Endothelial cell of umbilical vein (primary cell): ENCODE results near the gene PAQR4. TPM values are rescaled to one million over a fixed set of nuclear protein-coding genes. Genes with fewer than 3 reads are reported as not detected.

Experiments used
- BruUV-seq: library from RNA; stranded (reverse); fragments of 400-500 nt; replicated peaks from 2 replicates; lab custom pipeline; 2021; lab: Mats Ljungman, UMichigan
- CTCF ChIA-PET: fragments of 300-600, 350-600 bp; sonication (Branson Sonifier 250); formaldehyde crosslinking; loops from one replicate; lab custom pipeline; 2021; ENCODE audit warnings: antibody characterized with exemption, inconsistent platforms; lab: Charles Lee
- POLR2A ChIA-PET: fragments of 300-600, 350-600 bp; sonication (Branson Sonifier 250); formaldehyde crosslinking; loops from one replicate; lab custom pipeline; 2021; ENCODE audit warnings: antibody characterized with exemption, inconsistent platforms; lab: Charles Lee
- DNase-seq: peaks from one replicate; pipeline ENCODE4 v3.0.0-alpha.2; 2011; ENCODE audit warnings: low read depth, low spot score
- FAIRE-seq: peaks from 2 replicates; lab custom pipeline; 2011; peaks lifted over from hg19 to GRCh38; lab: Jason Lieb, UNC
- H2AFZ ChIP-seq: 2 replicates; pipeline ENCODE4 v1.6.0; 2012; ENCODE audit warnings: low read depth, low read length, control low read depth, inconsistent platforms
- H3K27ac ChIP-seq: 2 replicates; pipeline ENCODE4 v1.5.1; 2011; ENCODE audit warnings: low read depth, mild to moderate bottlenecking, control low read depth, low read length, moderate library complexity; ENCODE audit not compliant: insufficient read depth
- H3K27me3 ChIP-seq, 2 experiments: 2 replicates each; pipeline versions ENCODE4 v1.6.0 to v1.6.1; 2011; ENCODE audit warnings: low read length in 2 of 2, mixed read lengths in 1 of 2; ENCODE audit not compliant: control insufficient read depth in 2 of 2, insufficient read depth in 2 of 2
- H3K36me3 ChIP-seq, 2 experiments: 2 replicates in 1 of 2; 3 replicates in 1 of 2; pipeline ENCODE4 v1.5.1; 2011; ENCODE audit warnings: low read length in 2 of 2, mild to moderate bottlenecking in 1 of 2, moderate library complexity in 1 of 2; ENCODE audit not compliant: control insufficient read depth in 2 of 2, insufficient read depth in 2 of 2; ENCODE audit errors: extremely low read depth in 1 of 2
- H3K4me1 ChIP-seq: 3 replicates; pipeline ENCODE4 v1.5.1; 2011; ENCODE audit warnings: mild to moderate bottlenecking, low read length; ENCODE audit not compliant: control insufficient read depth, insufficient read depth; ENCODE audit errors: extremely low read depth
- H3K4me2 ChIP-seq: 2 replicates; pipeline ENCODE4 v1.6.1; 2011; ENCODE audit warnings: low read length, control low read depth, mixed read lengths; ENCODE audit not compliant: insufficient read depth
- H3K4me3 ChIP-seq, 3 experiments: fragments of 200-600 bp in 1 of 3; sonication (generic), shearing (Covaris generic) in 1 of 3; replicated peaks in 1 of 3; 2 replicates each; pipeline ENCODE4 v1.5.1; 2011 to 2016; ENCODE audit warnings: control low read depth in 3 of 3, low read length in 3 of 3, mild to moderate bottlenecking in 2 of 3, inconsistent platforms in 1 of 3, low read depth in 1 of 3, moderate library complexity in 1 of 3; ENCODE audit not compliant: insufficient read depth in 1 of 3
- H3K79me2 ChIP-seq: 2 replicates; pipeline ENCODE4 v1.6.0; 2012; ENCODE audit warnings: low read length, inconsistent platforms; ENCODE audit not compliant: control insufficient read depth, insufficient read depth
- H3K9ac ChIP-seq: replicated peaks from 2 replicates; pipeline ENCODE3; 2011; ENCODE audit warnings: low read length, control low read depth; ENCODE audit not compliant: insufficient read depth; ENCODE audit errors: extremely low read depth
- H3K9me1 ChIP-seq: replicated peaks from 3 replicates; pipeline ENCODE4 v1.6.0; 2011; ENCODE audit warnings: mild to moderate bottlenecking, low read length; ENCODE audit not compliant: control insufficient read depth, insufficient read depth; ENCODE audit errors: extremely low read depth
- H3K9me3 ChIP-seq: replicated peaks from 2 replicates; pipeline ENCODE4 v1.5.1; 2012; ENCODE audit warnings: low read length, inconsistent platforms; ENCODE audit not compliant: control insufficient read depth, insufficient read depth
- H4K20me1 ChIP-seq: replicated peaks from 2 replicates; pipeline ENCODE3; 2011; ENCODE audit warnings: mild to moderate bottlenecking, low read length; ENCODE audit not compliant: control insufficient read depth, insufficient read depth; ENCODE audit errors: extremely low read depth
- CTCF ChIP-seq, 2 donors: IDR thresholded peaks; 1 replicate in 1 of 2; 2 replicates in 1 of 2; pipeline ENCODE4 v1.5.1; 2011; ENCODE audit warnings: low read length in 2 of 2, mild to moderate bottlenecking in 2 of 2, moderate library complexity in 2 of 2, control low read depth in 1 of 2, inconsistent platforms in 1 of 2, low read depth in 1 of 2; ENCODE audit not compliant: insufficient read depth in 1 of 2; ENCODE audit errors: extremely low read depth in 1 of 2
- EZH2 ChIP-seq: IDR thresholded peaks from 2 replicates; pipeline ENCODE4 v1.6.1; 2012; ENCODE audit warnings: borderline replicate concordance, low read depth, mild to moderate bottlenecking, moderate library complexity, low read length, inconsistent platforms; ENCODE audit not compliant: severe bottlenecking
- FOS ChIP-seq: IDR thresholded peaks from 2 replicates; pipeline ENCODE4 v1.6.1; 2011; ENCODE audit warnings: mild to moderate bottlenecking, low read length, moderate library complexity, borderline replicate concordance; ENCODE audit not compliant: insufficient read depth
- GATA2 ChIP-seq: IDR thresholded peaks from 2 replicates; pipeline ENCODE4 v1.7.0; 2011; ENCODE audit warnings: low read depth, mild to moderate bottlenecking, moderate library complexity, mixed read lengths, low read length; ENCODE audit not compliant: insufficient read length, insufficient read depth
- JUN ChIP-seq: IDR thresholded peaks from 2 replicates; pipeline ENCODE4 v1.6.1; 2011; ENCODE audit warnings: borderline replicate concordance, low read depth; ENCODE audit not compliant: insufficient read length, insufficient read depth
- MAX ChIP-seq: IDR thresholded peaks from 2 replicates; pipeline ENCODE4 v1.6.1; 2011; ENCODE audit not compliant: insufficient read depth, insufficient read length
- MYC ChIP-seq: IDR thresholded peaks from one replicate; pipeline ENCODE4 v1.6.1; 2011; ENCODE audit warnings: mild to moderate bottlenecking, low read depth, low read length
- POLR2A ChIP-seq: IDR thresholded peaks from 2 replicates; pipeline ENCODE4 v1.6.1; 2012; ENCODE audit warnings: low read depth, mild to moderate bottlenecking, control low read depth, low read length
- POLR2AphosphoS5 ChIP-seq: IDR thresholded peaks from 2 replicates; pipeline ENCODE4 v1.6.1; 2012; ENCODE audit warnings: low read depth, mild to moderate bottlenecking, control low read depth, low read length, moderate library complexity; ENCODE audit not compliant: insufficient read depth
- dilution Hi-C: fragments of 300-500 bp; cut with MboI; formaldehyde crosslinking; loops from one replicate; pipeline ENCODE4 v1.15.0; 2019; ENCODE audit warnings: low sequenced_read_pairs; ENCODE audit not compliant: extremely low pct_ligation_motif_present
- intact Hi-C: fragments of 100-400 bp; cut with micrococcal nuclease; formaldehyde crosslinking; loops from one replicate; pipeline ENCODE4 v1.10.0; 2022
- polyA plus RNA-seq, 4 experiments: library from polyadenylated mRNA; depleted of rRNA in 3 of 4; stranded (reverse) in 3 of 4; unstranded in 1 of 4; fragments of >200 nt; gene quantifications; 2 replicates each; pipeline versions ENCODE4 v1.2.1 to v1.2.3, GENCODE V29; 2011 to 2012; ENCODE audit warnings: missing spikeins in 1 of 4
- total RNA-seq: library from RNA; stranded (reverse); gene quantifications from 2 replicates; pipeline ENCODE4 v1.2.3, GENCODE V29; 2021

Gene PAQR4
- total and polyA plus RNA-seq, 2 donors (not counting 3 experiments of a cell fraction or from before 2014, with no cell fraction given) = 23.8 to 31.2 TPM

- no peak for DNase-seq
- FAIRE-seq = no peak
- Histone ChIP-seq H3K9ac (no peak overlapping the region), H4K20me1 (no peaks in the 10 kb centered on the region), H3K9me1 (no peaks in the 10 kb centered on the region), H3K36me3 (no peaks in the 10 kb centered on the region), H3K4me3 (no peak overlapping the region), H3K79me2 (no peaks in the 10 kb centered on the region), H3K4me2 (no peak overlapping the region), H3K4me1 (peaks cover 4% of the 10 kb centered on the region), H2AFZ (no peak overlapping the region), H3K9me3 (no peaks in the 10 kb centered on the region), H3K27me3 (peaks cover 13 to 14% of the 10 kb centered on the region in 2 experiments), H3K27ac (no peak overlapping the region)
- BruUV-seq = no TSS peak
- intact Hi-C loops = no loop called here
- dilution Hi-C loops = no loop called here
- TF ChIP-seq CTCF (IDR thresholded peaks at IDR 0.05; ENCODE audit: extremely low read depth in 1 of 2, insufficient read depth in 1 of 2, low read depth in 1 of 2, low read length in 2 of 2) = no peak
- no peak for TF ChIP-seq EZH2
- TF ChIP-seq JUN = no peak
- TF ChIP-seq POLR2AphosphoS5 = no peak
- TF ChIP-seq FOS = no peak
- no peak for TF ChIP-seq MYC
- no peak for TF ChIP-seq GATA2
- TF ChIP-seq MAX = no peak
- no peak for TF ChIP-seq POLR2A
- ChIA-PET CTCF (interaction anchor here (1.0 to 3.1 kb wide), 2 partner anchors 11 kb away, joined by 6 to 30 read pairs; no protein-coding TSS in a partner anchor), POLR2A (no interaction called here)
Observed at GRCh38 chr16:3017344-3017743, 48.2 kb downstream of the PAQR4 start.
